Panc1 (cell line): ENCODE data around the gene RLN3. TPM values are rescaled to one million over a fixed set of nuclear protein-coding genes. Genes with fewer than 3 reads are reported as not detected.

Experiments used
- ATAC-seq: fragments of 200-7000 bp; cut with Tn5 transposase; 2 replicates; pipeline ENCODE4 v1.9.1; 2020; ENCODE audit warnings: mild to moderate bottlenecking, moderate library complexity
- BruUV-seq: library from RNA; stranded (reverse); fragments of 400-500 nt; replicated peaks from 2 replicates; lab custom pipeline; 2021; lab: Mats Ljungman, UMichigan
- CTCF ChIA-PET: fragments of 300-600 bp; sonication (Branson Sonifier 250); formaldehyde crosslinking; loops from one replicate; lab custom pipeline; 2022; ENCODE audit warnings: antibody characterized with exemption; lab: Charles Lee
- POLR2A ChIA-PET: fragments of 300-600 bp; sonication (Branson Sonifier 250); formaldehyde crosslinking; loops from one replicate; lab custom pipeline; 2022; ENCODE audit warnings: antibody characterized with exemption; lab: Charles Lee
- DNase-seq: peaks from one replicate; pipeline ENCODE4 v3.0.0-alpha.2; 2010; ENCODE audit warnings: low read depth, low spot score
- H3K27ac ChIP-seq: 2 replicates; pipeline ENCODE4 v1.5.1; 2011; ENCODE audit warnings: mild to moderate bottlenecking, low read length, inconsistent platforms
- H3K27me3 ChIP-seq: fragments of 200-500 bp; sonication (Bioruptor generic); 2 replicates; pipeline ENCODE4 v1.6.0; 2014; ENCODE audit warnings: low read length, inconsistent platforms; ENCODE audit not compliant: control insufficient read depth, insufficient read depth
- H3K36me3 ChIP-seq: fragments of 200-500 bp; sonication (Bioruptor generic); 2 replicates; pipeline ENCODE4 v1.5.1; 2014; ENCODE audit warnings: inconsistent platforms, mild to moderate bottlenecking, low read length, moderate library complexity; ENCODE audit not compliant: control insufficient read depth, insufficient read depth
- H3K4me1 ChIP-seq: 2 replicates; pipeline ENCODE4 v1.5.1; 2011; ENCODE audit warnings: inconsistent platforms, mild to moderate bottlenecking, low read length, moderate library complexity; ENCODE audit not compliant: control insufficient read depth, insufficient read depth
- H3K4me3 ChIP-seq, 2 experiments: 2 replicates each; pipeline ENCODE4 v1.5.1; 2011 to 2012; ENCODE audit warnings: low read depth in 2 of 2, low read length in 2 of 2, mild to moderate bottlenecking in 2 of 2, inconsistent platforms in 1 of 2, moderate library complexity in 1 of 2
- H3K9me3 ChIP-seq: fragments of 200-500 bp; sonication (Bioruptor generic); 2 replicates; pipeline ENCODE4 v1.5.1; 2014; ENCODE audit warnings: low read depth, mild to moderate bottlenecking, inconsistent platforms, low read length, moderate library complexity; ENCODE audit not compliant: control insufficient read depth, insufficient read depth
- CTCF ChIP-seq: fragments of 450-650 bp; IDR thresholded peaks from 2 replicates; pipeline ENCODE4 v1.5.1; 2017; ENCODE audit warnings: mild to moderate bottlenecking
- POLR2AphosphoS5 ChIP-seq: IDR thresholded peaks from 2 replicates; pipeline ENCODE4 v1.6.1; 2012; ENCODE audit warnings: mild to moderate bottlenecking, low read depth, low read length, moderate library complexity
- REST ChIP-seq, 2 experiments: IDR thresholded peaks; 2 replicates each; pipeline ENCODE4 v1.6.1; 2011 to 2012; ENCODE audit warnings: low read depth in 2 of 2, control low read depth in 1 of 2, low read length in 1 of 2, mild to moderate bottlenecking in 1 of 2, moderate library complexity in 1 of 2; ENCODE audit not compliant: insufficient read depth in 1 of 2
- SIN3A ChIP-seq: IDR thresholded peaks from 2 replicates; pipeline ENCODE4 v1.6.1; 2012; ENCODE audit warnings: low read depth, mild to moderate bottlenecking, low read length, moderate library complexity, borderline replicate concordance; ENCODE audit not compliant: insufficient read depth
- TCF7L2 ChIP-seq: IDR thresholded peaks from 2 replicates; pipeline ENCODE4 v1.6.1; 2011; ENCODE audit warnings: mild to moderate bottlenecking, low read depth, low read length, inconsistent platforms
- in situ Hi-C: cut with HindIII; loops from 2 replicates; pipeline ENCODE4 v1.10.0; 2016; ENCODE audit warnings: low sequenced_read_pairs, low pct_unique_long_range_greater_than_20kb
- intact Hi-C: fragments of 100-400 bp; cut with micrococcal nuclease; formaldehyde crosslinking; loops from one replicate; pipeline ENCODE4 v1.10.0; 2022; ENCODE audit not compliant: unreplicated experiment
- total RNA-seq: library from RNA; stranded (reverse); gene quantifications from one replicate; pipeline ENCODE4 v1.2.1, GENCODE V29; 2021; ENCODE audit not compliant: unreplicated experiment

RLN3 gene
- total RNA-seq, 1 experiment from 2014 or later, result not detected

- BruUV-seq, result no TSS peak
- no peak overlapping the region for H3K27ac ChIP-seq
- peaks cover 3% of the 10 kb centered on the region; the same call in 1 of the 2 replicates for H3K4me1 ChIP-seq
- intact Hi-C loops, result no loop called here
- in situ Hi-C loops, result no loop called here
- no peaks in the 10 kb centered on the region for H3K36me3 ChIP-seq
- DNase-seq (no peak), ATAC-seq (no peak)
- TF ChIP-seq TCF7L2 (no peak), CTCF (no peak), SIN3A (no peak), REST (IDR thresholded peaks at IDR 0.05; ENCODE audit: insufficient read depth in 1 of 2, low read depth in 2 of 2, low read length in 1 of 2) (no peak), POLR2AphosphoS5 (no peak)
- no peaks in the 10 kb centered on the region for H3K9me3 ChIP-seq
- CTCF ChIA-PET, result interaction anchor here (0.6 kb wide), 1 partner anchor 154 kb away, joined by 3 read pairs; no protein-coding TSS in a partner anchor
- POLR2A ChIA-PET, result interaction anchor here (0.7 kb wide), 1 partner anchor 9 kb away, joined by 3 read pairs; no protein-coding TSS in a partner anchor
- H3K27me3 ChIP-seq, result no peaks in the 10 kb centered on the region
- no peak overlapping the region for H3K4me3 ChIP-seq
Measured at GRCh38 chr19:14021474-14021873, 6.5 kb upstream of the RLN3 start.

GRCh38 chr19:14022469-14022868, 5.5 kb upstream of the RLN3 start:
- H3K4me3 ChIP-seq, result no peak overlapping the region
- no peaks in the 10 kb centered on the region for H3K9me3 ChIP-seq
- intact Hi-C loops (no loop called here), in situ Hi-C loops (no loop called here)
- no peak for ATAC-seq
- no peaks in the 10 kb centered on the region for H3K27me3 ChIP-seq
- ChIA-PET POLR2A (no interaction called here), CTCF (no interaction called here)
- no peaks in the 10 kb centered on the region for H3K36me3 ChIP-seq
- no peak for DNase-seq
- TF ChIP-seq CTCF, result no peak
- TF ChIP-seq SIN3A, result no peak
- no peak for TF ChIP-seq TCF7L2
- TF ChIP-seq POLR2AphosphoS5, result no peak
- TF ChIP-seq REST (IDR thresholded peaks at IDR 0.05; ENCODE audit: insufficient read depth in 1 of 2, low read depth in 2 of 2, low read length in 1 of 2), result no peak
- no peak overlapping the region for H3K27ac ChIP-seq
- H3K4me1 ChIP-seq, result peaks cover 3% of the 10 kb centered on the region; the same call in 1 of the 2 replicates
- BruUV-seq, result no TSS peak
